SK-N-SH (cell line): ENCODE measurements around the gene CSNK2A3. TPM values are rescaled to one million over a fixed set of nuclear protein-coding genes. Genes with fewer than 3 reads are reported as not detected.

Source experiments
- CTCF ChIA-PET: fragments of 300-600, 350-600 bp; formaldehyde crosslinking; extraction: SDS; loops from one replicate; lab custom pipeline; 2021; lab: Yijun Ruan, JAX
- POLR2A ChIA-PET: fragments of 350-600 bp; sonication (Branson Sonifier 250); formaldehyde crosslinking; extraction: SDS; loops from one replicate; lab custom pipeline; 2020; ENCODE audit warnings: antibody characterized with exemption, inconsistent platforms; lab: Yijun Ruan, JAX
- DNase-seq: peaks from one replicate; pipeline ENCODE4 v3.0.0; 2012
- H2AFZ ChIP-seq: fragments of 200-600 bp; sonication (generic); 2 replicates; pipeline ENCODE4 v1.8.1; 2016; ENCODE audit warnings: antibody characterized with exemption, mild to moderate bottlenecking, low read depth
- H3F3A ChIP-seq: fragments of 200-600 bp; sonication (generic); replicated peaks from 2 replicates; pipeline ENCODE3; 2016; ENCODE audit warnings: antibody characterized with exemption, mild to moderate bottlenecking; ENCODE audit not compliant: insufficient read depth
- H3K27ac ChIP-seq, 2 experiments: fragments of 200-500 bp in 1 of 2; fragments of 200-600 bp in 1 of 2; sonication (Bioruptor generic) in 1 of 2; sonication (generic), shearing (Covaris generic) in 1 of 2; 2 replicates each; pipeline versions ENCODE4 v1.5.1 to v1.6.1; 2014 to 2016; ENCODE audit warnings: low read depth in 2 of 2, inconsistent platforms in 1 of 2, low read length in 1 of 2, mild to moderate bottlenecking in 1 of 2, mixed read lengths in 1 of 2
- H3K27me3 ChIP-seq: fragments of 200-600 bp; sonication (generic), shearing (Covaris generic); 2 replicates; pipeline ENCODE4 v1.6.1; 2016; ENCODE audit warnings: mixed run types; ENCODE audit not compliant: insufficient read depth
- H3K36me3 ChIP-seq, 2 experiments: fragments of 200-500 bp in 1 of 2; fragments of 200-600 bp in 1 of 2; sonication (Bioruptor generic) in 1 of 2; sonication (generic) in 1 of 2; replicated peaks in 1 of 2; 2 replicates each; pipeline versions ENCODE3 to v1.5.1; 2014 to 2016; ENCODE audit warnings: low read length in 1 of 2, mild to moderate bottlenecking in 1 of 2; ENCODE audit not compliant: insufficient read depth in 2 of 2, control insufficient read depth in 1 of 2
- H3K4me1 ChIP-seq, 2 experiments: fragments of 200-500 bp in 1 of 2; fragments of 200-600 bp in 1 of 2; sonication (Bioruptor generic) in 1 of 2; sonication (generic), shearing (Covaris generic) in 1 of 2; 2 replicates each; pipeline versions ENCODE4 v1.5.1 to v1.6.1; 2014 to 2016; ENCODE audit warnings: low read depth in 1 of 2, low read length in 1 of 2, mixed run types in 1 of 2; ENCODE audit not compliant: insufficient read depth in 2 of 2, control insufficient read depth in 1 of 2
- H3K4me2 ChIP-seq: fragments of 200-600 bp; sonication (generic), shearing (Covaris generic); 2 replicates; pipeline ENCODE4 v1.6.1; 2017; ENCODE audit warnings: mixed run types
- H3K4me3 ChIP-seq, 2 experiments: fragments of 200-500 bp in 1 of 2; fragments of 200-600 bp in 1 of 2; sonication (Bioruptor generic) in 1 of 2; sonication (generic), shearing (Covaris generic) in 1 of 2; 2 replicates each; pipeline versions ENCODE4 v1.5.1 to v1.8.1; 2014 to 2016; ENCODE audit warnings: low read depth in 2 of 2, inconsistent platforms in 1 of 2, low read length in 1 of 2, mild to moderate bottlenecking in 1 of 2, mixed read lengths in 1 of 2, moderate library complexity in 1 of 2
- H3K79me2 ChIP-seq: fragments of 200-600 bp; sonication (generic); 2 replicates; pipeline ENCODE4 v1.8.1; 2017; ENCODE audit warnings: mild to moderate bottlenecking; ENCODE audit not compliant: insufficient read depth
- H3K9ac ChIP-seq: fragments of 200-600 bp; sonication (generic); 2 replicates; pipeline ENCODE4 v1.6.1; 2017; ENCODE audit warnings: mixed run types
- H3K9me2 ChIP-seq: fragments of 200-600 bp; sonication (generic); 2 replicates; pipeline ENCODE4 v1.6.1; 2017; ENCODE audit warnings: mixed run types
- H3K9me3 ChIP-seq: fragments of 200-600 bp; sonication (generic); 2 replicates; pipeline ENCODE4 v1.6.1; 2017; ENCODE audit warnings: mixed run types, mild to moderate bottlenecking, moderate library complexity
- H4K20me1 ChIP-seq: fragments of 200-600 bp; sonication (generic); 2 replicates; pipeline ENCODE4 v1.6.1; 2017; ENCODE audit warnings: mild to moderate bottlenecking, mixed run types; ENCODE audit not compliant: insufficient read depth
- CHD2 ChIP-seq: fragments of 150-350 bp; IDR thresholded peaks from 2 replicates; pipeline ENCODE4 v1.6.1; 2018; ENCODE audit warnings: low read length; ENCODE audit not compliant: partially characterized antibody
- EP300 ChIP-seq, 2 experiments: IDR thresholded peaks; 2 replicates each; pipeline versions ENCODE4 v1.4.0 to v1.6.1; 2012; ENCODE audit warnings: borderline replicate concordance in 1 of 2, low read depth in 1 of 2, low read length in 1 of 2
- EZH2phosphoT487 ChIP-seq: fragments of 200-600 bp; sonication (generic); IDR thresholded peaks from 2 replicates; pipeline ENCODE4 v1.6.1; 2017; ENCODE audit warnings: low read depth, mixed run types, mild to moderate bottlenecking, antibody characterized with exemption, moderate library complexity, borderline replicate concordance
- FOSL2 ChIP-seq: IDR thresholded peaks from 2 replicates; pipeline ENCODE4 v1.4.0; 2012; ENCODE audit warnings: low read depth, mild to moderate bottlenecking, moderate library complexity, borderline replicate concordance
- FOXJ3 ChIP-seq: sonication (generic); formaldehyde crosslinking; IDR thresholded peaks from 2 replicates; pipeline ENCODE4 v1.5.1; 2020; ENCODE audit warnings: mild to moderate bottlenecking, missing genetic modification reagents
- GABPA ChIP-seq: IDR thresholded peaks from 2 replicates; pipeline ENCODE4 v1.4.0; 2012; ENCODE audit warnings: low read depth, mild to moderate bottlenecking
- GATA2 ChIP-seq: sonication (generic); formaldehyde crosslinking; IDR thresholded peaks from 2 replicates; pipeline ENCODE4 v1.5.0; 2020; ENCODE audit warnings: mild to moderate bottlenecking, missing genetic modification reagents
- MEF2A ChIP-seq: IDR thresholded peaks from 2 replicates; pipeline ENCODE4 v1.4.0; 2012; ENCODE audit warnings: low read depth, borderline replicate concordance
- MXI1 ChIP-seq: IDR thresholded peaks from 2 replicates; pipeline ENCODE4 v1.6.1; 2012; ENCODE audit warnings: mild to moderate bottlenecking, low read depth, low read length, improper control_type of control experiment
- NFIC ChIP-seq: IDR thresholded peaks from 2 replicates; pipeline ENCODE4 v1.4.0; 2012; ENCODE audit warnings: borderline replicate concordance
- PBX3 ChIP-seq: IDR thresholded peaks from 2 replicates; pipeline ENCODE4; 2012
- POLR2AphosphoS5 ChIP-seq: IDR thresholded peaks from 2 replicates; pipeline ENCODE4 v1.6.1; 2012; ENCODE audit warnings: low read depth, low read length
- RCOR1 ChIP-seq: fragments of 150-350 bp; IDR thresholded peaks from 2 replicates; pipeline ENCODE4 v1.6.1; 2017; ENCODE audit warnings: antibody characterized with exemption, low read length
- REST ChIP-seq: IDR thresholded peaks from 2 replicates; pipeline ENCODE4 v1.6.1; 2012; ENCODE audit warnings: mild to moderate bottlenecking, low read depth, low read length, moderate library complexity
- RXRA ChIP-seq: IDR thresholded peaks from 2 replicates; pipeline ENCODE4 v1.4.0; 2012; ENCODE audit warnings: low read depth, mild to moderate bottlenecking, borderline replicate concordance
- TEAD4 ChIP-seq: IDR thresholded peaks from 2 replicates; pipeline ENCODE4 v1.4.0; 2012; ENCODE audit warnings: mild to moderate bottlenecking, borderline replicate concordance; ENCODE audit not compliant: insufficient read depth
- USF1 ChIP-seq: IDR thresholded peaks from 2 replicates; pipeline ENCODE4 v1.4.0; 2012; ENCODE audit warnings: low read depth, borderline replicate concordance
- USF2 ChIP-seq: fragments of 150-350 bp; IDR thresholded peaks from 2 replicates; pipeline ENCODE4 v1.6.1; 2017; ENCODE audit warnings: antibody characterized with exemption, low read length, low read depth, borderline replicate concordance
- ZBTB33 ChIP-seq: IDR thresholded peaks from 2 replicates; pipeline ENCODE4 v1.4.0; 2012; ENCODE audit warnings: low read depth, borderline replicate concordance
- WGBS: methylation state at CpG from one replicate; pipeline ENCODE4 v1.1.6; 2017; ENCODE audit warnings: low lambda C conversion rate; 5-methylcytosine and 5-hydroxymethylcytosine counted together
- polyA plus RNA-seq, 3 experiments: library from polyadenylated mRNA; depleted of rRNA; stranded (reverse); fragments of >200 nt; gene quantifications; 2 replicates each; pipeline ENCODE4 v1.2.3, GENCODE V29; 2012

Gene CSNK2A3
- polyA plus RNA-seq, 1 of the 3 experiments (the other 2 are of a cell fraction): 0.31 TPM

GRCh38 chr11:11338304-11338703 is 14.7 kb downstream of the CSNK2A3 start:
- peaks cover 0 to 11% of the 10 kb centered on the region in 2 experiments; a peak in 1 of 4 replicates for H3K4me1 ChIP-seq
- TF ChIP-seq EZH2phosphoT487: no peak
- TF ChIP-seq, all 33 proteins: peak for 0
- 24% methylated on average over 1 of the region's 1 CpG for WGBS
- H3K9me3 ChIP-seq: no peaks in the 10 kb centered on the region
- POLR2A ChIA-PET: no interaction called here
- no peak overlapping the region for H3K9ac ChIP-seq
- no peaks in the 10 kb centered on the region for H3K79me2 ChIP-seq
- no peaks in the 10 kb centered on the region for H3K27me3 ChIP-seq
- CTCF ChIA-PET: no interaction called here
- H3K4me2 ChIP-seq: no peak overlapping the region
- DNase-seq: no peak
- no peaks in the 10 kb centered on the region for H4K20me1 ChIP-seq
- H3K27ac ChIP-seq: no peak overlapping the region
- no peak overlapping the region for H2AFZ ChIP-seq
- H3K4me3 ChIP-seq: no peak overlapping the region
- no peaks in the 10 kb centered on the region for H3K9me2 ChIP-seq
- H3F3A ChIP-seq: no peaks in the 10 kb centered on the region
- H3K36me3 ChIP-seq: no peaks in the 10 kb centered on the region

- POLR2A ChIA-PET: interaction anchor here (0.6 kb wide), 1 partner anchor 265 kb away, joined by 3 read pairs; no protein-coding TSS in a partner anchor
- H3K4me1 ChIP-seq: peaks cover 0 to 11% of the 10 kb centered on the region in 2 experiments; a peak in 1 of 4 replicates
- no peaks in the 10 kb centered on the region for H4K20me1 ChIP-seq
- no peak overlapping the region for H3K9ac ChIP-seq
- no peak overlapping the region for H3K4me2 ChIP-seq
- no peak for DNase-seq
- H3K9me2 ChIP-seq: no peaks in the 10 kb centered on the region
- H3K27ac ChIP-seq: no peak overlapping the region
- H3K9me3 ChIP-seq: no peaks in the 10 kb centered on the region
- no peak overlapping the region for H3K4me3 ChIP-seq
- H3K27me3 ChIP-seq: no peaks in the 10 kb centered on the region
- H3K79me2 ChIP-seq: no peaks in the 10 kb centered on the region
- CTCF ChIA-PET: no interaction called here
- H3F3A ChIP-seq: no peaks in the 10 kb centered on the region
- no peak overlapping the region for H2AFZ ChIP-seq
- WGBS: 51% methylated on average over 4 of the region's 4 CpGs
- no peaks in the 10 kb centered on the region for H3K36me3 ChIP-seq
- no peak for TF ChIP-seq PBX3
- TF ChIP-seq RCOR1: no peak
- TF ChIP-seq GATA2 (CRISPR knock-in tag): no peak
- no peak for TF ChIP-seq CHD2
- no peak for TF ChIP-seq MEF2A
- TF ChIP-seq USF1: no peak
- no peak for TF ChIP-seq POLR2AphosphoS5
- no peak for TF ChIP-seq EP300 (IDR thresholded peaks at IDR 0.05; ENCODE audit: borderline replicate concordance in 1 of 2, low read depth in 1 of 2, low read length in 1 of 2)
- no peak for TF ChIP-seq REST
- TF ChIP-seq FOSL2: no peak
- TF ChIP-seq FOXJ3 (CRISPR knock-in tag): no peak
- no peak for TF ChIP-seq NFIC
- no peak for TF ChIP-seq RXRA
- TF ChIP-seq MXI1: no peak
- no peak for TF ChIP-seq USF2
- TF ChIP-seq ZBTB33: no peak
- TF ChIP-seq EZH2phosphoT487: no peak
- no peak for TF ChIP-seq TEAD4
- TF ChIP-seq GABPA: no peak
These were observed 16.4 kb downstream of the CSNK2A3 start for GRCh38 chr11:11336664-11337063.
